B cell (primary cell): Measurements from ENCODE around the gene PREX1.

ENCODE experiments used
- EZH2 ChIP-seq: IDR thresholded peaks from 2 replicates; pipeline ENCODE4 v1.6.1; 2012; ENCODE audit warnings: borderline replicate concordance, low read depth, mild to moderate bottlenecking, moderate library complexity, low read length; ENCODE audit not compliant: insufficient read depth, poor library complexity, severe bottlenecking
- TF ChIP-seq, protein P1 (sequence below): fragments of 200-600 bp; IDR thresholded peaks from one replicate; pipeline ENCODE4 v1.8.0; 2022; ENCODE audit warnings: antibody characterized with exemption, mild to moderate bottlenecking

- TF ChIP-seq, protein P1, sequence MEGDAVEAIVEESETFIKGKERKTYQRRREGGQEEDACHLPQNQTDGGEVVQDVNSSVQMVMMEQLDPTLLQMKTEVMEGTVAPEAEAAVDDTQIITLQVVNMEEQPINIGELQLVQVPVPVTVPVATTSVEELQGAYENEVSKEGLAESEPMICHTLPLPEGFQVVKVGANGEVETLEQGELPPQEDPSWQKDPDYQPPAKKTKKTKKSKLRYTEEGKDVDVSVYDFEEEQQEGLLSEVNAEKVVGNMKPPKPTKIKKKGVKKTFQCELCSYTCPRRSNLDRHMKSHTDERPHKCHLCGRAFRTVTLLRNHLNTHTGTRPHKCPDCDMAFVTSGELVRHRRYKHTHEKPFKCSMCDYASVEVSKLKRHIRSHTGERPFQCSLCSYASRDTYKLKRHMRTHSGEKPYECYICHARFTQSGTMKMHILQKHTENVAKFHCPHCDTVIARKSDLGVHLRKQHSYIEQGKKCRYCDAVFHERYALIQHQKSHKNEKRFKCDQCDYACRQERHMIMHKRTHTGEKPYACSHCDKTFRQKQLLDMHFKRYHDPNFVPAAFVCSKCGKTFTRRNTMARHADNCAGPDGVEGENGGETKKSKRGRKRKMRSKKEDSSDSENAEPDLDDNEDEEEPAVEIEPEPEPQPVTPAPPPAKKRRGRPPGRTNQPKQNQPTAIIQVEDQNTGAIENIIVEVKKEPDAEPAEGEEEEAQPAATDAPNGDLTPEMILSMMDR, result no peak
- TF ChIP-seq EZH2, result no peak
Observed at GRCh38 chr20:48626226-48626937, 201.4 kb downstream of the PREX1 start.
